G401 (cell line): ENCODE measurements around the gene ETDA. TPM values are rescaled to one million over a fixed set of nuclear protein-coding genes. Genes with fewer than 3 reads are reported as not detected.

ENCODE experiments used
- total RNA-seq: library from RNA; depleted of rRNA; stranded (reverse); fragments of >200 nt; shearing (Covaris generic); gene quantifications from 2 replicates; pipeline ENCODE4 v1.2.3, GENCODE V29; 2014; rRNA removed

Gene ETDA
- total RNA-seq, 1 experiment from 2014 or later: not detected

Other genes with a start within 250 kb of the ETDA start
- 8.6 and 9.0 TPM in 2 replicates for gene RTL8B, start 229.5 kb upstream of the ETDA start, total RNA-seq
- gene RTL8C, start 219.7 kb upstream of the ETDA start, total RNA-seq: 8.2 and 18.8 TPM in 2 replicates
- 4.4 and 12.7 TPM in 2 replicates for gene RTL8A, start 199.9 kb upstream of the ETDA start, total RNA-seq
- gene SMIM10L2B, start 153.3 kb upstream of the ETDA start, total RNA-seq: 1.1 and 1.2 TPM in 2 replicates
- gene ETDB, start 131.5 kb upstream of the ETDA start, total RNA-seq: not detected in 2 replicates
- gene CT55, start 80.7 kb upstream of the ETDA start, total RNA-seq: not detected in 2 replicates
- gene ETDC, start 57.4 kb downstream of the ETDA start, total RNA-seq: not detected in 2 replicates
- gene ZNF75D, start 92.0 kb downstream of the ETDA start, total RNA-seq: 3.9 and 5.3 TPM in 2 replicates
- 6.4 and 7.1 TPM in 2 replicates for gene ZNF449, start 92.7 kb downstream of the ETDA start, total RNA-seq
- gene SMIM10L2A, start 169.9 kb downstream of the ETDA start, total RNA-seq: not detected in 2 replicates